Right kidney (tissue), 1 donor: ENCODE data around the gene PRMT5.

Experiments used
- DNase-seq: peaks from one replicate; pipeline ENCODE4 v3.0.0-alpha.2; 2016

PRMT5 gene

DNA sequence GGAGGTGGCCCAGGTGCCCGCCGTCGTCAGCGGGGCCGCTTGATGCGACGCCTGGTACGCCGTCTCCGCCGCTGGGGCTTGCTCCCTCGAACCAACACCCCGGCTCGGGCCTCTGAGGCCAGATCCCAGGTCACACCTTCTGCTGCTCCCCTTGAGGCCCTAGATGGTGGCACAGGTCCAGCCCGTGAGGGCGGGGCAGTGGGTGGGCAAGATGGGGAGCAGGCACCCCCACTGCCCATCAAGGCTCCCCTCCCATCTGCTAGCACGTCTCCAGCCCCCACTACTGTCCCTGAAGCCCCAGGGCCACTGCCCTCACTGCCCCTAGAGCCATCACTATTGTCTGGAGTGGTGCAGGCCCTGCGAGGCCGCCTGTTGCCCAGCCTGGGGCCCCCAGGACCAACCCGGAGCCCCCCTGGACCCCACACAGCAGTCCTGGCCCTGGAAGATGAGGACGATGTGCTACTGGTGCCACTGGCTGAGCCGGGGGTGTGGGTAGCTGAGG is 52.1 kb downstream of the PRMT5 start:
- no peak for DNase-seq

DNA sequence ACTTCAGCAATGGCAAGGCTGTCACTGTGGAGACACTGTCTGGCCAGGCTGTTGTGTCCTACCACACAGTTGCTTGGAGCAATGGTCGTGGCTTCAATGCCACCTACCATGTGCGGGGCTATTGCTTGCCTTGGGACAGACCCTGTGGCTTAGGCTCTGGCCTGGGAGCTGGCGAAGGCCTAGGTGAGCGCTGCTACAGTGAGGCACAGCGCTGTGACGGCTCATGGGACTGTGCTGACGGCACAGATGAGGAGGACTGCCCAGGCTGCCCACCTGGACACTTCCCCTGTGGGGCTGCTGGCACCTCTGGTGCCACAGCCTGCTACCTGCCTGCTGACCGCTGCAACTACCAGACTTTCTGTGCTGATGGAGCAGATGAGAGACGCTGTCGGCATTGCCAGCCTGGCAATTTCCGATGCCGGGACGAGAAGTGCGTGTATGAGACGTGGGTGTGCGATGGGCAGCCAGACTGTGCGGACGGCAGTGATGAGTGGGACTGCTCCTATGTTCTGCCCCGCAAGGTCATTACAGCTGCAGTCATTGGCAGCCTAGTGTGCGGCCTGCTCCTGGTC is 53.3 kb downstream of the PRMT5 start:
- DNase-seq, result no peak

DNA sequence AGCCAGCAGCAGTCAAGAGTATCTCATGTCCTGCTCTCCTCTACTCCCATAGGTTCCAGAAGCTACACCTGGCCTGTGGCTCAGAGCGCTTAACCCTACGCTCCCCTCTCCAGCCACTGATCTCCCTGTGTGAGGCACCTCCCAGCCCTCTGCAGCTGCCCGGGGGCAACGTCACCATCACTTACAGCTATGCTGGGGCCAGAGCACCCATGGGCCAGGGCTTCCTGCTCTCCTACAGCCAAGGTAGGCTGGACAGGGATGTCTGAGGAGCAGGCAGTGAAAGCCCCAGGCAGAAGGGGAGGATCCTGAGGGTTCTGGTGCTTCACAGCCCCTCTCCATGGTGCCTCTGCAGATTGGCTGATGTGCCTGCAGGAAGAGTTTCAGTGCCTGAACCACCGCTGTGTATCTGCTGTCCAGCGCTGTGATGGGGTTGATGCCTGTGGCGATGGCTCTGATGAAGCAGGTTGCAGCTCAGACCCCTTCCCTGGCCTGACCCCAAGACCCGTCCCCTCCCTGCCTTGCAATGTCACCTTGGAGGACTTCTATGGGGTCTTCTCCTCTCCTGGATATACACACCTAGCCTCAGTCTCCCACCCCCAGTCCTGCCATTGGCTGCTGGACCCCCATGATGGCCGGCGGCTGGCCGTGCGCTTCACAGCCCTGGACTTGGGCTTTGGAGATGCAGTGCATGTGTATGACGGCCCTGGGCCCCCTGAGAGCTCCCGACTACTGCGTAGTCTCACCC is 54.0 kb downstream of the PRMT5 start:
- no peak for DNase-seq

DNA sequence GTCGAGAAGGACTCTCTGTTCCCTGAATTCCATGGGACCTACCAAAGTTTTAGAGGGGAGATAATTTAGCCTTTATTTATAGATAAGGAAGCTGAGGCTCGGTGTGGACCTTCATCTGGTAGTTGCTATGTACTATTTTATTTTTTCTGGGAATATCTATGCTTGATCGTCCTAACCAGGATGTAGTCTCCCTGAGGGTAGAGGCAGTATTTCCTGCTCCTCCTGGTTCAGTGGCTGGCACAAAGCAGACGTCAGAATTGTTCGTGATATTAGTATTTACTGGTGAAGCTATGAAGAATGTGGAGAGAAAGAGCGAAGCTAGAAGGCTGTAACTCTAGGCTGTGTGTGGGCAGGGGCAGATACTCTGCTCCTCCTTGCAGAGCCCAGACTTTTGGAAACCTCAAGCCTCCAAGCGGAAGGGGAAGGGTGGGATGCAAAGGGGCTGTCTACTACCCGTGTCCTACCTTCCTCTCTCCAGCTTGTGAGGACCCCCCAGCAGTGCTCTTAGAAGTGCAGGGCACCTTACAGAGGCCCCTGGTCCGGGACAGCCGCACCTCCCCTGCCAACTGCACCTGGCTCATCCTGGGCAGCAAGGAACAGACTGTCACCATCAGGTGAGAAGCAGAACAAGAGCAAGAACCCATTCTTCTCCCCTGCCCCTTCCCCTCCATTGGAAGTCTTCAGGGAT is 56.2 kb downstream of the PRMT5 start:
- peak; percentile 23 for DNase-seq

DNA sequence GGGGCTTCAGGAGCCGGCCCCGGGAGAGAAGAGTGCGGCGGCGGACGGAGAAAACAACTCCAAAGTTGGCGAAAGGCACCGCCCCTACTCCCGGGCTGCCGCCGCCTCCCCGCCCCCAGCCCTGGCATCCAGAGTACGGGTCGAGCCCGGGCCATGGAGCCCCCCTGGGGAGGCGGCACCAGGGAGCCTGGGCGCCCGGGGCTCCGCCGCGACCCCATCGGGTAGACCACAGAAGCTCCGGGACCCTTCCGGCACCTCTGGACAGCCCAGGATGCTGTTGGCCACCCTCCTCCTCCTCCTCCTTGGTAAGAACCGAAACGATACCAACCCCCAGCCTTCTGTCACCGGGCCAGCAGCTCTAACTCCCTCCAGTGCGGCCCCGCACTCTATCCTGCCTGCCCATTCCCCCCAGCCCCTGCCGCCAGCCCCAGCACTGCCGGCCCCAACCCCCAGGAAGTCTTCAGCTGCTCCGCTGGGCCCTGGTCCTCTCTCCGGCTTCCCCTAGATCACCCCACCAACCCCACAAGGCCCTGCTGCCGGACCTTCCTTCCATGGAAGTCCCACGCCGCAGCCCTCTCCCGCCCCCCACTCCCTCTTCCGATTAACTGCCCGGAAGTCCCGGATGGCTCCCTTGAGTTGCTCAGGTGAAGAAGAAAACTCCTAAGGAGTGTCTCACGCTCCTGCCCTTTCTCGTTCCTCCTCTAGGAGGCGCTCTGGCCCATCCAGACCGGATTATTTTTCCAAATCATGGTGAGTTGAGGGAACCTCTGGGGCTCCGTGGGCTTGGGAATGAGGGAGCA is 56.9 kb downstream of the PRMT5 start:
- DNase-seq, result peak; percentile 74

DNA sequence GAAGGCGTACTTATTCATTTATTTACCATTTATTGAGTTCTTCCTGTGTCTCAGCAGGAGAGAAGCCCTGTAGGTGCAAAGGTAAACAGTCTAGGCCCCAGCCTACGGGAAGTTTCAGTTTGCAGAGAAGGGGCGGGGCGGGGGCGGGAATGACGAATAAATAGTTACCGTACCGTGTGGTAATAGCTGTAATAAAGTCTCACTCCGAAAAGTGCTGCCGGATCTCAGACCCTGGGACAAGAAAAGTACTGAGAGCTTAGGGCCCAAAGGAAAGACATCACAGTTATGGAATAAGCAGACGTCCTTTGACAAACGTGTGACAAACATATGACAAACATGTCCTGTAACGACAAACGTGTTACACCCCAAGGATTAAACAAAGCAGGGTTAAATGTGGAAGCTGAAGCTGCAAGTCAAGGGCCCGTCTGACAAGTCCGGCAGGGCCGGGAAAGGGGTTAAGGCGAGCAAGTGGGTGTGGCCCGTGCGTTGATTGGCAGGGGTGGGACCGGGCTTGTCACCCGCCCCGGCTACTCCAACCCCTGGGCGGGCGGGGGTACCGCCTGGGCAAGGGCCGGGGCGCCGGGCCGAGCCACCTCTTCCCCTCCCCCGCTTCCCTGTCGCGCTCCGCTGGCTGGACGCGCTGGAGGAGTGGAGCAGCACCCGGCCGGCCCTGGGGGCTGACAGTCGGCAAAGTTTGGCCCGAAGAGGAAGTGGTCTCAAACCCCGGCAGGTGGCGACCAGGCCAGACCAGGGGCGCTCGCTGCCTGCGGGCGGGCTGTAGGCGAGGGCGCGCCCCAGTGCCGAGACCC is 57.7 kb downstream of the PRMT5 start, which contains the start of gene LRP10:
LRP10 (plus strand) TSS at position 517 of the 809 bp plus-strand sequence. CDS start 564 bp downstream, outside the sequence.
- peak; percentile 95 for DNase-seq

DNA sequence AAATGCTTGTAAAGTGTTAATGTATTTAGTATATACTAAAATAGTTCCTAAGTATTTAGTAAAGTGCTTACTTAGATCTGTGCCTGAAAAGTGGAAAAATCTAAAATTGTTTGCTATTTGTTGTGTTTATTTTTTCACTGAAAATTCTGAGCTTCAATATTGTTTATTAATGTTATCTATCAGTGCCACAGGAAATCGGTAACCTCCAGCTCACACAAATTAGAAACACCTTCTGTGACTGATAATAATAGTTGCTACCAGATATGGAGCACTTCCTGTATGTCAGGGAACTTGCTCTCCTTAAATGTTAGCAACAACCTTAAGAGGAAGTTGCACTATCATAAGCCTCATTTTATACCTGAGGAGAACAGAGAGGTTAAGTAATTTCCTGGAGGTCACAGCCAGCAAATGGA is 58.4 kb downstream of the PRMT5 start:
- DNase-seq, result no peak
